ENCODE results near the gene CHD3.

The CHD3 gene

GRCh38 chr17:7887482-7888183, 956 bp upstream of the CHD3 start:
- peaks cover 39% of the 10 kb centered on the region for H3K4me1 ChIP-seq (ENCODE audit: insufficient read depth, low read length)
- no peaks in the 10 kb centered on the region for H3K9me3 ChIP-seq (ENCODE audit: insufficient read depth, low read depth, low read length)
- H3K36me3 ChIP-seq (ENCODE audit: insufficient read depth, low read length), result peaks cover 9% of the 10 kb centered on the region
- WGBS, result 3% methylated on average over 35 of the region's 35 CpGs
- H3K4me3 ChIP-seq (ENCODE audit: low read length), result peak overlapping the region; percentile 56
- peaks cover 18% of the 10 kb centered on the region for H3K27me3 ChIP-seq (ENCODE audit: insufficient read depth, low read length)
- H3K27ac ChIP-seq (ENCODE audit: low read depth, low read length), result peak overlapping the region; percentile 17; the same call in 1 of the 2 replicates
- H3K9ac ChIP-seq (ENCODE audit: low read depth, low read length), result peak overlapping the region; percentile 49

DNA sequence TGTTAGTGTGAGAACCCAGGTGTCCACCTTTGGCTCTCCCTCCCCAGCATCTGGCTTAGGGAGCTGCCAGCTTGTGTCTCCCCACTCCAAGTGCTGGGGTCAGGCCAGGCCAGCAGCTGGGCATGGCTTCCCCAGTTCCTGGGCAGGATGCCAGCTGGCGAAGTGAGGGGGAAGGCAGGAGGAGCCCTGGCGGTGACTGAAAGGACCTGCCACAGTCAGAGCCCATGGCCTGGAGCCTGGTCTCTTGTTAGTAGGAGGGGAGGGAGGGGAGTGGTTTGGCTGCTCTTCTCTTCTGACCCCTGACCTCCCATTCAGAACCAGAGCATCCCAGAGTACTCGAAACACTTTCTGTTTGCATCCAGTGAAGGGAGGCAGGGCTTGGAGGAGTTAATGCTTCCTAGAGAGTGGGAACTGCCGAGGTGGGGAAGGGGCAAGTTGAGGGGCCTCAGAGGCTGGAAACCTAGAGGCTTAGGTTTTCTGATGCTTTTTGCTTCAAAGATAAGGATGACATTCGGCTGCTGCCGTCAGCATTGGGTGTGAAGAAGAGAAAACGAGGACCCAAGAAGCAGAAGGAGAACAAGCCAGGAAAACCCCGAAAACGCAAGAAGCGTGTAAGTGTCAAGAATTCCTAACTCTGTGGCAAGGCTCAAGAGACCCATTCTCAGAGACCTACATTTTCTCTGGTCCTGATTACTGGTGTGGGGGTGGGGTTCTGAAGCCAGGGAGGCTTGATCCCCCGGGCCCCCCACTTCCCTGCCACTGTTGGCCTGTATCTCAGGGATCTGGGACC, 772 bp downstream of the CHD3 start:
- H3K27ac ChIP-seq (ENCODE audit: low read depth, low read length), result no peak overlapping the region
- H3K4me1 ChIP-seq (ENCODE audit: insufficient read depth, low read length), result peaks cover 25% of the 10 kb centered on the region
- no peak overlapping the region for H3K9ac ChIP-seq (ENCODE audit: low read depth, low read length)
- no peak overlapping the region for H3K4me3 ChIP-seq (ENCODE audit: low read length)
- H3K36me3 ChIP-seq (ENCODE audit: insufficient read depth, low read length), result peaks cover 17% of the 10 kb centered on the region
- H3K27me3 ChIP-seq (ENCODE audit: insufficient read depth, low read length), result peaks cover 18% of the 10 kb centered on the region
- H3K9me3 ChIP-seq (ENCODE audit: insufficient read depth, low read depth, low read length), result no peaks in the 10 kb centered on the region
- WGBS, result 73% methylated on average over 11 of the region's 11 CpGs

DNA sequence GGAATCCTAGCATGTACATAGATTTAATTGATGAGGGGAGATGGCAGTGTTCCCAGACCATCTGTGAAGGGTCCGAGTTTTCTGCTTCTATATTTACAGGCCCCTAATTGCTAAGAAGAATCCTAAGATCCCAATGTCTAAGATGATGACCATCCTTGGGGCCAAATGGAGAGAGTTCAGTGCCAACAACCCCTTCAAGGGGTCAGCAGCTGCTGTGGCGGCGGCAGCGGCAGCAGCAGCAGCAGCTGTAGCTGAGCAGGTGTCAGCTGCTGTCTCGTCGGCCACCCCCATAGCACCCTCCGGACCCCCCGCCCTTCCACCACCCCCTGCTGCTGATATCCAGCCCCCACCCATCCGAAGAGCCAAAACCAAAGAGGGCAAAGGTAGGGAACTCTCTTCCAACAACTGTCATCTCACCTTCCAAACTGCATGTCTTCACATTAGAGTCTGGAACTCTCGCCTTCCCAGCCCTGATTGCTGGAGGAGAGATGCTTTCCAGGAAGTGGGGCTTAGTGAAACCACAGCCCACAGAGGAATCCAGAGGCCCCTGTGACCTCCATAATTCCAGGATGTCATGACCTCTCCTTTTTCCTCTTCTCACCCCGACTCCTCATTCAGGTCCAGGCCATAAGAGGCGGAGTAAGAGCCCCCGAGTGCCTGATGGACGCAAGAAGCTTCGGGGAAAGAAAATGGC, 4.7 kb downstream of the CHD3 start:
- peaks cover 14% of the 10 kb centered on the region for H3K4me1 ChIP-seq (ENCODE audit: insufficient read depth, low read length)
- H3K27ac ChIP-seq (ENCODE audit: low read depth, low read length), result no peak overlapping the region
- no peak overlapping the region for H3K9ac ChIP-seq (ENCODE audit: low read depth, low read length)
- no peak overlapping the region for H3K4me3 ChIP-seq (ENCODE audit: low read length)
- 95% methylated on average over 13 of the region's 15 CpGs for WGBS
- peaks cover 34% of the 10 kb centered on the region for H3K36me3 ChIP-seq (ENCODE audit: insufficient read depth, low read length)
- H3K9me3 ChIP-seq (ENCODE audit: insufficient read depth, low read depth, low read length), result no peaks in the 10 kb centered on the region
- no peaks in the 10 kb centered on the region for H3K27me3 ChIP-seq (ENCODE audit: insufficient read depth, low read length)

DNA sequence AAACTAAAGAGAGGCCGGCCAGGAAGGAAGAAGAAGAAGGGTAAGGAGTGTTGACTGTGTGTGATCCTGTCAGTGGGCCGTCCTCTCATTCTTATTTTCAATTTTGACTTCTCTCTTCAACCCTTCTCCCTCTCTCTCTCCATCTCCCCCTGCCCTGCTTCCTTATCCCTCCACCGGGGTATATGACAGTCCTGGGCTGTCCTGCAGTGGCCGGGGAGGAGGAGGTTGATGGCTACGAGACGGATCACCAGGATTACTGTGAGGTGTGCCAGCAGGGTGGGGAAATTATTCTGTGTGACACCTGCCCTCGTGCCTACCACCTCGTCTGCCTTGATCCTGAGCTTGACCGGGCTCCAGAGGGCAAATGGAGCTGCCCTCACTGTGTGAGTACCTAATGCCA, 5.6 kb downstream of the CHD3 start:
- Histone ChIP-seq H3K4me3 (ENCODE audit: low read length) (no peak overlapping the region), H3K27ac (ENCODE audit: low read depth, low read length) (no peak overlapping the region), H3K9me3 (ENCODE audit: insufficient read depth, low read depth, low read length) (no peaks in the 10 kb centered on the region), H3K9ac (ENCODE audit: low read depth, low read length) (no peak overlapping the region), H3K4me1 (ENCODE audit: insufficient read depth, low read length) (peaks cover 5% of the 10 kb centered on the region), H3K36me3 (ENCODE audit: insufficient read depth, low read length) (peaks cover 41% of the 10 kb centered on the region), H3K27me3 (ENCODE audit: insufficient read depth, low read length) (no peaks in the 10 kb centered on the region)
- WGBS, result 93% methylated on average over 9 of the region's 9 CpGs

DNA sequence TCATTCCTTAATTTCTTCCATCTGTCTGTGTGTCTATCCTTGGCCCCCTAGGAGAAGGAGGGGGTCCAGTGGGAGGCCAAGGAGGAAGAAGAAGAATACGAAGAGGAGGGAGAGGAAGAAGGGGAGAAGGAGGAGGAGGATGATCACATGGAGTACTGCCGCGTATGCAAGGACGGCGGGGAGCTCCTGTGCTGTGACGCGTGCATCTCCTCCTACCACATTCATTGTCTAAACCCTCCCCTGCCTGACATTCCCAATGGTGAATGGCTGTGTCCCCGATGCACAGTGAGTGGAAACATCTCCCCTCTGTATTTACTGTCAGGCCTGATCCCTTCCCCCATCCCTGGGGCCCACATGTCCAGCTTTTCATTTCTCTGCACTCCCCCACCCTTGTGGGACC, 6.3 kb downstream of the CHD3 start:
- no peak overlapping the region for H3K9ac ChIP-seq (ENCODE audit: low read depth, low read length)
- no peak overlapping the region for H3K4me3 ChIP-seq (ENCODE audit: low read length)
- no peak overlapping the region for H3K27ac ChIP-seq (ENCODE audit: low read depth, low read length)
- H3K27me3 ChIP-seq (ENCODE audit: insufficient read depth, low read length), result no peaks in the 10 kb centered on the region
- no peaks in the 10 kb centered on the region for H3K4me1 ChIP-seq (ENCODE audit: insufficient read depth, low read length)
- peaks cover 46% of the 10 kb centered on the region for H3K36me3 ChIP-seq (ENCODE audit: insufficient read depth, low read length)
- H3K9me3 ChIP-seq (ENCODE audit: insufficient read depth, low read depth, low read length), result no peaks in the 10 kb centered on the region
- WGBS, result 97% methylated on average over 8 of the region's 8 CpGs

DNA sequence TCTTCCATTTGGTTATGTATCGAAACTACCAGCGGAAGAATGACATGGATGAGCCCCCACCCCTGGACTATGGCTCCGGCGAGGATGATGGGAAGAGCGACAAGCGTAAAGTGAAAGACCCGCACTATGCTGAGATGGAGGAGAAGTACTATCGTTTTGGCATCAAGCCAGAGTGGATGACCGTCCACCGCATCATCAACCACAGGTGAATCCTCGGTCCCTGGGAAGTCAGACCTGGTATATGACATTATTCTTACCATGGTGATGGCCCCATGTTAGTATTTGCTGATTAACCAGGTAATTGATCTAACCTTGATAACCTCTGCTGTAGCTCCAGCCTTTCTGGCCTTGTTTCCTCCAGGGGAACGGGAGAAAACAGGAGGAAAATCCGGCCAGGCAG, 8.5 kb downstream of the CHD3 start:
- Histone ChIP-seq H3K4me1 (ENCODE audit: insufficient read depth, low read length) (no peaks in the 10 kb centered on the region), H3K9ac (ENCODE audit: low read depth, low read length) (no peak overlapping the region), H3K36me3 (ENCODE audit: insufficient read depth, low read length) (peaks cover 53% of the 10 kb centered on the region), H3K27me3 (ENCODE audit: insufficient read depth, low read length) (no peaks in the 10 kb centered on the region), H3K9me3 (ENCODE audit: insufficient read depth, low read depth, low read length) (no peaks in the 10 kb centered on the region), H3K27ac (ENCODE audit: low read depth, low read length) (no peak overlapping the region), H3K4me3 (ENCODE audit: low read length) (no peak overlapping the region)
- 98% methylated on average over 13 of the region's 13 CpGs for WGBS

DNA sequence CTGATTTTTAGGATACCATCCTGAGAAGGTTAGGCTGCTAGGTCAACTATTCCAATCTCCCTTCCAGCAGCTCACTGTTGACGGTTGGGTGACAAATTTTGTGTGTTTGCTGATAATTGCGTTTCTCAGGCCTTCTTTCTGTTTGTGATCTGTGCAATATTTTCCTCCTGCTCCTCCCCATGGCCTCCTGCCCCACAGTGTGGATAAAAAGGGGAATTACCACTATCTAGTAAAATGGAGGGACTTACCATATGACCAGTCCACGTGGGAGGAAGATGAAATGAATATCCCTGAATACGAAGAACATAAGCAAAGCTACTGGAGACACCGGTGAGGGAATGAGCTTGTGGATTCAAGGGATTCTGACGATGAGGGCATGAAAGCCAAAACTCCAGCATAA, 9.2 kb downstream of the CHD3 start:
- Histone ChIP-seq H3K4me3 (ENCODE audit: low read length) (no peak overlapping the region), H3K9me3 (ENCODE audit: insufficient read depth, low read depth, low read length) (no peaks in the 10 kb centered on the region), H3K27me3 (ENCODE audit: insufficient read depth, low read length) (no peaks in the 10 kb centered on the region), H3K9ac (ENCODE audit: low read depth, low read length) (no peak overlapping the region), H3K27ac (ENCODE audit: low read depth, low read length) (no peak overlapping the region), H3K4me1 (ENCODE audit: insufficient read depth, low read length) (0 out of 2 replicates have a peak, but pooled peaks cover under 1% of the 10 kb centered on the region), H3K36me3 (ENCODE audit: insufficient read depth, low read length) (peaks cover 53% of the 10 kb centered on the region)
- 86% methylated on average over 4 of the region's 6 CpGs for WGBS

DNA sequence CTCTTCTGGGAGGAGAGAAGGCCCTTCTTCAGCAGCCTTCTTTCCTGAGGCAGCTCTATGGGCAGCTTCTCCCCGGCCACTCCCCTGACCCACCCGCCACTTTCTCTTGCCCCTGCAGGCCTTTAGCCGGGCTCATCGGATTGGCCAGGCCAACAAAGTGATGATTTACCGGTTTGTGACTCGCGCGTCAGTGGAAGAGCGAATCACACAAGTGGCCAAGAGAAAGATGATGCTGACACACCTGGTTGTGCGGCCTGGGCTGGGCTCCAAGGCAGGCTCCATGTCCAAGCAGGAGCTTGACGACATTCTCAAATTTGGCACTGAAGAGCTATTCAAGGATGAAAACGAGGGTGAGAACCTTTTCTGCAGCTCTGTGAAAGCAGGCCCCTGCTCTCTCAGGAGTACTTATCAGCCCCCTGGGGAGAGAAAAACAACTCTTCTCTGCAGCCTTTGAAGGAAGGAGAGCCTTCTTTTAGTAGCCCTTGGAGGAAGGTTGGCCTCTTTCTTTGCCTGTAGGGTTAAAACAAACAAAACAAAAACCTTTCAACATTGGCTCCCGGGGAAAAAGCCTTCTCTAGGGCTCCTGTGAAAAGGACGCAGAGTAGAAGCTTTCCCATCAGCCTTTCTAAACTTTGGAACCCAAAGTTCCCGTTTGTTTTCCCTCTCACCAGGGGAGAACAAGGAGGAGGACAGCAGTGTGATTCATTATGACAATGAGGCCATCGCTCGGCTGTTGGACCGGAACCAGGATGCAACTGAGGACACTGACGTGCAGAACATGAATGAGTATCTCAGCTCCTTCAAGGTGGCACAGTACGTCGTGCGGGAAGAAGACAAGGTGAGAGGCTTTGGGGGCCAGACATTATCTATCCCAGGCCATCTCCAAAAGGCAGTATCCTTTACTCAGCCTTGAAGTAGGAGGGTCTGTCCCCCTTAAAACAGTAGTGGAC, 14.8 kb downstream of the CHD3 start:
- H3K9me3 ChIP-seq (ENCODE audit: insufficient read depth, low read depth, low read length), result no peaks in the 10 kb centered on the region
- no peak overlapping the region for H3K4me3 ChIP-seq (ENCODE audit: low read length)
- no peak overlapping the region for H3K27ac ChIP-seq (ENCODE audit: low read depth, low read length)
- 59% methylated on average over 22 of the region's 22 CpGs for WGBS
- H3K9ac ChIP-seq (ENCODE audit: low read depth, low read length), result no peak overlapping the region
- H3K27me3 ChIP-seq (ENCODE audit: insufficient read depth, low read length), result no peaks in the 10 kb centered on the region
- peaks cover 6% of the 10 kb centered on the region; the same call in 1 of the 2 replicates for H3K4me1 ChIP-seq (ENCODE audit: insufficient read depth, low read length)
- H3K36me3 ChIP-seq (ENCODE audit: insufficient read depth, low read length), result peaks cover 46% of the 10 kb centered on the region

DNA sequence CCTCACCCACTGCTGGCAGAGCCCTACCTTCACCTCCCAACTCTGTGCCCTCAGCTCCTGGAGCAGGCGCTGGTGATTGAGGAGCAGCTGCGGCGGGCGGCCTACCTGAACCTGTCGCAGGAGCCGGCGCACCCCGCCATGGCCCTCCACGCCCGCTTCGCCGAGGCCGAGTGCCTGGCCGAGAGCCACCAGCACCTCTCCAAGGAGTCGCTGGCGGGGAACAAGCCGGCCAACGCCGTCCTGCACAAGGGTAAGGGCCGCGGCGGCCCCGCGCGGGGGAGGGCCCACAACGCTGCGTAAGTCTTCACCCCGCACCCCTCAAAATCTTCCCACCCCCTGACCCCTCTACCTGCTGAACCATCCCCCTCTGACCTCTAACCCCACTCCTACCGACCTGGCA, 20.5 kb downstream of the CHD3 start:
- Histone ChIP-seq H3K4me3 (ENCODE audit: low read length) (no peak overlapping the region), H3K9ac (ENCODE audit: low read depth, low read length) (no peak overlapping the region), H3K27me3 (ENCODE audit: insufficient read depth, low read length) (no peaks in the 10 kb centered on the region), H3K36me3 (ENCODE audit: insufficient read depth, low read length) (peaks cover 15% of the 10 kb centered on the region), H3K9me3 (ENCODE audit: insufficient read depth, low read depth, low read length) (no peaks in the 10 kb centered on the region), H3K4me1 (ENCODE audit: insufficient read depth, low read length) (no peaks in the 10 kb centered on the region), H3K27ac (ENCODE audit: low read depth, low read length) (no peak overlapping the region)
- WGBS, result 97% methylated on average over 29 of the region's 29 CpGs

DNA sequence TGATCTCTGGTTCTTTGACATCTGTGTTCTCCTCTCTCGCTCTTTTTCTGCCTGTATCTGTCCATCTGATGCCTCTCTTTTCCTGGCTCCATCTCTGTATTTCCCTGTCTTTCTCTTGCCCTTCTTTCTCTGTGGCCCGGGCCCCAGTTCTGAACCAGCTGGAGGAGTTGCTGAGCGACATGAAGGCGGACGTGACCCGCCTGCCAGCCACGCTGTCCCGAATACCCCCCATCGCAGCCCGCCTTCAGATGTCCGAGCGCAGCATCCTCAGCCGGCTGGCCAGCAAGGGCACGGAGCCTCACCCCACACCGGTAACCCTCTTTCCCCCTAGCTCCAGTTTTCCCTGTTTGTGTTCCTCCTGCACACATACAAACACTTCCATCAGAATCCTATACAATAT, 21.7 kb downstream of the CHD3 start:
- Histone ChIP-seq H3K27ac (ENCODE audit: low read depth, low read length) (no peak overlapping the region), H3K27me3 (ENCODE audit: insufficient read depth, low read length) (peaks cover 9% of the 10 kb centered on the region), H3K4me3 (ENCODE audit: low read length) (no peak overlapping the region), H3K36me3 (ENCODE audit: insufficient read depth, low read length) (peaks cover 3% of the 10 kb centered on the region; the same call in 1 of the 2 replicates), H3K9me3 (ENCODE audit: insufficient read depth, low read depth, low read length) (no peaks in the 10 kb centered on the region), H3K9ac (ENCODE audit: low read depth, low read length) (no peak overlapping the region), H3K4me1 (ENCODE audit: insufficient read depth, low read length) (no peaks in the 10 kb centered on the region)
- 95% methylated on average over 15 of the region's 15 CpGs for WGBS
